PC-9 (cell line): ENCODE measurements around the gene ISOC1. TPM values are rescaled to one million over a fixed set of nuclear protein-coding genes. Genes with fewer than 3 reads are reported as not detected.

Experiments used
- BruUV-seq: library from RNA; stranded (reverse); fragments of 400-500 nt; replicated peaks from 2 replicates; lab custom pipeline; 2021; lab: Mats Ljungman, UMichigan
- CTCF ChIA-PET: fragments of 300-600 bp; sonication (Branson Sonifier 250); formaldehyde crosslinking; loops from one replicate; lab custom pipeline; 2022; ENCODE audit warnings: antibody characterized with exemption; lab: Charles Lee
- POLR2A ChIA-PET: fragments of 300-600 bp; sonication (Branson Sonifier 250); formaldehyde crosslinking; loops from one replicate; lab custom pipeline; 2022; ENCODE audit warnings: antibody characterized with exemption; ENCODE audit not compliant: unreplicated experiment; lab: Charles Lee
- DNase-seq, 2 experiments: peaks; one replicate each; pipeline versions ENCODE4 v3.0.0 to v3.0.0-alpha.2; 2015 to 2022; ENCODE audit warnings: mixed read lengths in 1 of 2
- H2AFZ ChIP-seq: fragments of 200-600 bp; sonication (generic); 2 replicates; pipeline ENCODE4 v1.8.1; 2017; ENCODE audit warnings: antibody characterized with exemption
- H3F3A ChIP-seq: fragments of 200-600 bp; sonication (generic); 2 replicates; pipeline ENCODE4 v1.8.1; 2017; ENCODE audit warnings: antibody characterized with exemption, mild to moderate bottlenecking, low read depth; ENCODE audit not compliant: insufficient read depth
- H3K27ac ChIP-seq: fragments of 200-600 bp; sonication (generic); 2 replicates; pipeline ENCODE4 v1.6.1; 2016; ENCODE audit warnings: mixed run types
- H3K27me3 ChIP-seq: fragments of 200-600 bp; sonication (generic); 2 replicates; pipeline ENCODE4 v1.6.1; 2016; ENCODE audit warnings: low read depth, mixed run types; ENCODE audit not compliant: insufficient read depth
- H3K36me3 ChIP-seq: fragments of 200-600 bp; sonication (generic); 2 replicates; pipeline ENCODE4 v1.6.1; 2016; ENCODE audit warnings: low read depth, mixed run types
- H3K4me1 ChIP-seq: fragments of 200-600 bp; sonication (generic); replicated peaks from 2 replicates; pipeline ENCODE4 v1.6.1; 2016; ENCODE audit warnings: mixed run types; ENCODE audit not compliant: insufficient read depth
- H3K4me2 ChIP-seq: fragments of 200-600 bp; sonication (generic); 2 replicates; pipeline ENCODE4 v1.6.1; 2017; ENCODE audit warnings: mixed run types
- H3K4me3 ChIP-seq: fragments of 200-600 bp; sonication (generic); 2 replicates; pipeline ENCODE4 v1.6.1; 2016; ENCODE audit warnings: mixed run types
- H3K79me2 ChIP-seq: fragments of 200-600 bp; sonication (generic); 2 replicates; pipeline ENCODE4 v1.6.1; 2017; ENCODE audit warnings: low read depth, mixed run types
- H3K9me2 ChIP-seq: fragments of 200-600 bp; sonication (generic); 2 replicates; pipeline ENCODE4 v1.8.1; 2017; ENCODE audit warnings: mild to moderate bottlenecking; ENCODE audit not compliant: insufficient read depth
- H3K9me3 ChIP-seq: fragments of 200-600 bp; sonication (generic); 2 replicates; pipeline ENCODE4 v1.8.1; 2016; ENCODE audit warnings: low read depth; ENCODE audit not compliant: insufficient read depth
- H4K20me1 ChIP-seq: fragments of 200-600 bp; sonication (generic); 2 replicates; pipeline ENCODE4 v1.8.1; 2017; ENCODE audit not compliant: insufficient read depth
- EZH2 ChIP-seq: fragments of 200-600 bp; sonication (generic); IDR thresholded peaks from 2 replicates; pipeline ENCODE4 v1.8.0; 2017; ENCODE audit warnings: antibody characterized with exemption, low read depth
- intact Hi-C: fragments of 100-400 bp; cut with micrococcal nuclease; formaldehyde crosslinking; loops from one replicate; pipeline ENCODE4 v1.10.0; 2022; ENCODE audit not compliant: unreplicated experiment
- total RNA-seq: library from RNA; stranded (reverse); gene quantifications from 2 replicates; pipeline ENCODE4 v1.2.3, GENCODE V29; 2021
- TF ChIP-seq, protein P1 (sequence below): fragments of 200-600 bp; sonication (generic); conservative IDR thresholded peaks from 2 replicates; pipeline ENCODE4 v1.6.1; 2017; ENCODE audit warnings: mixed run types, antibody characterized with exemption, mild to moderate bottlenecking, moderate library complexity

The ISOC1 gene
- total RNA-seq, 1 experiment from 2014 or later, result 7.5 TPM

DNA sequence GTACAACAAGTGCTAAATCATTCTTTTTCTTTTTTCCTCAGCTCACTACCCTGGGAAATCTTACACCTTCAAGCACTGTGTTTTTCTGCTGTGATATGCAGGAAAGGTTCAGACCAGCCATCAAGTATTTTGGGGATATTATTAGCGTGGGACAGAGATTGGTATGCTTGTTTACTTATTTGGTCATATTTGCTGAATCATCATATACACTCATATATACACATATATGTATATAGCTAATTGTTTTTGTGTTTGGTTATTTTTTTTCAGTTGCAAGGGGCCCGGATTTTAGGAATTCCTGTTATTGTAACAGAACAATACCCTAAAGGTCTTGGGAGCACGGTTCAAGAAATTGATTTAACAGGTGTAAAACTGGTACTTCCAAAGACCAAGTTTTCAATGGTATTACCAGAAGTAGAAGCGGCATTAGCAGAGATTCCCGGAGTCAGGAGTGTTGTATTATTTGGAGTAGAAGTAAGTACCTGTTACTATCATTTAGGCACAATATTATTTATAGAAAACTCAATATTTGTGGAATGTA, 10.4 kb downstream of the ISOC1 start:
- Histone ChIP-seq H3K27me3 (no peaks in the 10 kb centered on the region), H3K4me2 (no peak overlapping the region), H3K36me3 (no peaks in the 10 kb centered on the region; the same call in 1 of the 2 replicates), H3K9me3 (no peaks in the 10 kb centered on the region), H3K4me3 (no peak overlapping the region), H3K4me1 (no peaks in the 10 kb centered on the region), H2AFZ (no peak overlapping the region), H3K27ac (no peak overlapping the region), H3K9me2 (no peaks in the 10 kb centered on the region), H3K79me2 (peaks cover 8% of the 10 kb centered on the region; the same call in 1 of the 2 replicates), H4K20me1 (no peaks in the 10 kb centered on the region), H3F3A (no peaks in the 10 kb centered on the region)
- intact Hi-C loops, result no loop called here
- TF ChIP-seq, protein P1, sequence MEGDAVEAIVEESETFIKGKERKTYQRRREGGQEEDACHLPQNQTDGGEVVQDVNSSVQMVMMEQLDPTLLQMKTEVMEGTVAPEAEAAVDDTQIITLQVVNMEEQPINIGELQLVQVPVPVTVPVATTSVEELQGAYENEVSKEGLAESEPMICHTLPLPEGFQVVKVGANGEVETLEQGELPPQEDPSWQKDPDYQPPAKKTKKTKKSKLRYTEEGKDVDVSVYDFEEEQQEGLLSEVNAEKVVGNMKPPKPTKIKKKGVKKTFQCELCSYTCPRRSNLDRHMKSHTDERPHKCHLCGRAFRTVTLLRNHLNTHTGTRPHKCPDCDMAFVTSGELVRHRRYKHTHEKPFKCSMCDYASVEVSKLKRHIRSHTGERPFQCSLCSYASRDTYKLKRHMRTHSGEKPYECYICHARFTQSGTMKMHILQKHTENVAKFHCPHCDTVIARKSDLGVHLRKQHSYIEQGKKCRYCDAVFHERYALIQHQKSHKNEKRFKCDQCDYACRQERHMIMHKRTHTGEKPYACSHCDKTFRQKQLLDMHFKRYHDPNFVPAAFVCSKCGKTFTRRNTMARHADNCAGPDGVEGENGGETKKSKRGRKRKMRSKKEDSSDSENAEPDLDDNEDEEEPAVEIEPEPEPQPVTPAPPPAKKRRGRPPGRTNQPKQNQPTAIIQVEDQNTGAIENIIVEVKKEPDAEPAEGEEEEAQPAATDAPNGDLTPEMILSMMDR, result no peak
- no peak for TF ChIP-seq EZH2
- POLR2A ChIA-PET, result no interaction called here
- DNase-seq, result no peak
- BruUV-seq, result no TSS peak
- CTCF ChIA-PET, result no interaction called here

GRCh38 chr5:129107637-129108036, 13.1 kb downstream of the ISOC1 start:
- H2AFZ ChIP-seq, result no peak overlapping the region
- no peak for DNase-seq
- BruUV-seq, result no TSS peak
- H3K4me2 ChIP-seq, result no peak overlapping the region
- TF ChIP-seq, protein P1, result no peak
- no peak for TF ChIP-seq EZH2
- no peaks in the 10 kb centered on the region for H3F3A ChIP-seq
- no peak overlapping the region for H3K4me3 ChIP-seq
- intact Hi-C loops, result no loop called here
- no peaks in the 10 kb centered on the region; the same call in 1 of the 2 replicates for H3K36me3 ChIP-seq
- 0 out of 2 replicates have a peak, but pooled peaks cover 4% of the 10 kb centered on the region for H3K79me2 ChIP-seq
- H3K9me3 ChIP-seq, result no peaks in the 10 kb centered on the region
- POLR2A ChIA-PET, result no interaction called here
- no peaks in the 10 kb centered on the region for H3K27me3 ChIP-seq
- H3K9me2 ChIP-seq, result no peaks in the 10 kb centered on the region
- H3K27ac ChIP-seq, result no peak overlapping the region
- no peaks in the 10 kb centered on the region for H3K4me1 ChIP-seq
- H4K20me1 ChIP-seq, result no peaks in the 10 kb centered on the region
- CTCF ChIA-PET, result no interaction called here

DNA sequence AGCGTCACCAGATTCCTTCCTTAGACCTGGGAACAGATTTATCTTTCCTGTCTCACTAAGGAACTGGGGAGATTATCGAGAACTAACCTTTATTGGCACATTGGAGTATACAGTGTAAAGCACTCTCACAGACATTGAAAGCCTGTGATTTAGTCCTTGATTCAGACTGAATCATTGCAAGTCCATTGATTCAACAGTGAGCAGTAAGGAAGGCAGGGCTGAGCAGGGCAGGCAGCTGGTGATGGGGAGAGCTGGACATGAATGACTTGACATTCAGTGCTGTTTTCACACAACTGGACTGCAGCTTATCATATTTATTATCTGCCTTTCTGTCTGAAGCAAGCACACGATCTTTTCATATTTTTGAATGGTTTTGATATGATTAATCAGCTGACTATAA, 16.2 kb downstream of the ISOC1 start:
- Histone ChIP-seq H3K36me3 (no peaks in the 10 kb centered on the region; the same call in 1 of the 2 replicates), H3K4me2 (no peak overlapping the region), H3F3A (no peaks in the 10 kb centered on the region), H2AFZ (no peak overlapping the region), H3K79me2 (no peaks in the 10 kb centered on the region), H3K27ac (no peak overlapping the region), H3K9me3 (no peaks in the 10 kb centered on the region), H3K27me3 (no peaks in the 10 kb centered on the region), H3K9me2 (no peaks in the 10 kb centered on the region), H3K4me1 (no peaks in the 10 kb centered on the region), H3K4me3 (no peak overlapping the region), H4K20me1 (no peaks in the 10 kb centered on the region)
- BruUV-seq, result no TSS peak
- TF ChIP-seq, protein P1, result no peak
- TF ChIP-seq EZH2, result no peak
- POLR2A ChIA-PET, result no interaction called here
- CTCF ChIA-PET, result no interaction called here
- intact Hi-C loops, result no loop called here
- DNase-seq, result no peak
